Spleen (tissue), 7 donors: ENCODE results near the gene PVR.

Source experiments
- POLR2AphosphoS5 ChIP-seq, 3 donors: sonication (generic); formaldehyde crosslinking; IDR thresholded peaks; one replicate each; pipeline ENCODE4 v1.5.1; 2017; ENCODE audit warnings: antibody characterized with exemption in 3 of 3
- TF ChIP-seq, protein P1 (sequence below), 11 experiments: fragments of 200-600 bp in 7 of 11; fragments of 450-650 bp in 4 of 11; sonication (generic) in 4 of 11; IDR thresholded peaks in 8 of 11; conservative IDR thresholded peaks in 3 of 11; 1 replicate in 7 of 11; 2 replicates in 4 of 11; pipeline versions ENCODE4 v1.4.0 to v1.8.0; 2016 to 2021; ENCODE audit warnings: antibody characterized with exemption in 11 of 11, inconsistent platforms in 4 of 11, mild to moderate bottlenecking in 1 of 11
- donor health status: DM: no; HTN: no; CAD: no; lungs with moderate emphysema.
- donor health status: DM: no; HTN: no; CAD: no.
- donor health status: DM: no; HTN: no; CAD: no.

- TF ChIP-seq, protein P1, sequence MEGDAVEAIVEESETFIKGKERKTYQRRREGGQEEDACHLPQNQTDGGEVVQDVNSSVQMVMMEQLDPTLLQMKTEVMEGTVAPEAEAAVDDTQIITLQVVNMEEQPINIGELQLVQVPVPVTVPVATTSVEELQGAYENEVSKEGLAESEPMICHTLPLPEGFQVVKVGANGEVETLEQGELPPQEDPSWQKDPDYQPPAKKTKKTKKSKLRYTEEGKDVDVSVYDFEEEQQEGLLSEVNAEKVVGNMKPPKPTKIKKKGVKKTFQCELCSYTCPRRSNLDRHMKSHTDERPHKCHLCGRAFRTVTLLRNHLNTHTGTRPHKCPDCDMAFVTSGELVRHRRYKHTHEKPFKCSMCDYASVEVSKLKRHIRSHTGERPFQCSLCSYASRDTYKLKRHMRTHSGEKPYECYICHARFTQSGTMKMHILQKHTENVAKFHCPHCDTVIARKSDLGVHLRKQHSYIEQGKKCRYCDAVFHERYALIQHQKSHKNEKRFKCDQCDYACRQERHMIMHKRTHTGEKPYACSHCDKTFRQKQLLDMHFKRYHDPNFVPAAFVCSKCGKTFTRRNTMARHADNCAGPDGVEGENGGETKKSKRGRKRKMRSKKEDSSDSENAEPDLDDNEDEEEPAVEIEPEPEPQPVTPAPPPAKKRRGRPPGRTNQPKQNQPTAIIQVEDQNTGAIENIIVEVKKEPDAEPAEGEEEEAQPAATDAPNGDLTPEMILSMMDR (IDR thresholded peaks at IDR 0.05 in 8 of 11, conservative IDR thresholded peaks at IDR 0.05 in 3 of 11), result no peak
- TF ChIP-seq POLR2AphosphoS5 (IDR thresholded peaks at IDR 0.05), result peak; percentile 27 to 73 (median 69)
Observed at GRCh38 chr19:44643605-44644401, at the start of gene PVR.
